Mesenchymal stem cell (in vitro differentiated cells and primary cell): Measurements from ENCODE around the gene LYSMD1.

ENCODE experiments used
- DNase-seq: peaks from one replicate; pipeline ENCODE4 v3.0.0-alpha.2; 2013
- H2AFZ ChIP-seq: one replicate; pipeline ENCODE4 v1.6.1; 2013; ENCODE audit warnings: low read depth, mild to moderate bottlenecking, control low read depth, inconsistent platforms, low read length, moderate library complexity
- H2AK5ac ChIP-seq: 2 replicates; pipeline ENCODE4 v1.6.1; 2013; ENCODE audit warnings: low read length, moderate library complexity, mild to moderate bottlenecking, inconsistent platforms; ENCODE audit not compliant: severe bottlenecking
- H2BK120ac ChIP-seq: one replicate; pipeline ENCODE4 v1.6.1; 2013; ENCODE audit warnings: low read depth, mild to moderate bottlenecking, inconsistent platforms, low read length, moderate library complexity
- H2BK12ac ChIP-seq, 2 experiments: one replicate each; pipeline ENCODE4 v1.6.1; 2013; ENCODE audit warnings: inconsistent platforms in 2 of 2, low read length in 2 of 2, mild to moderate bottlenecking in 2 of 2, moderate library complexity in 2 of 2, control low read depth in 1 of 2
- H2BK15ac ChIP-seq: one replicate; pipeline ENCODE4 v1.6.1; 2013; ENCODE audit warnings: mild to moderate bottlenecking, low read depth, inconsistent platforms; ENCODE audit not compliant: poor library complexity, severe bottlenecking
- H2BK5ac ChIP-seq: 2 replicates; pipeline ENCODE4 v1.6.1; 2013; ENCODE audit warnings: low read depth, mild to moderate bottlenecking, low read length, control low read depth, inconsistent platforms; ENCODE audit not compliant: poor library complexity, severe bottlenecking
- H3K14ac ChIP-seq, 2 experiments: one replicate each; pipeline ENCODE4 v1.6.1; 2013; ENCODE audit warnings: inconsistent platforms in 2 of 2, low read length in 2 of 2, control low read depth in 1 of 2, mild to moderate bottlenecking in 1 of 2, moderate library complexity in 1 of 2
- H3K18ac ChIP-seq, 2 experiments: one replicate each; pipeline ENCODE4 v1.6.1; 2013; ENCODE audit warnings: inconsistent platforms in 2 of 2, low read length in 2 of 2, control low read depth in 1 of 2, low read depth in 1 of 2, mild to moderate bottlenecking in 1 of 2
- H3K23ac ChIP-seq, 2 experiments: one replicate each; pipeline ENCODE4 v1.6.1; 2013; ENCODE audit warnings: inconsistent platforms in 2 of 2, low read length in 2 of 2, mild to moderate bottlenecking in 2 of 2, moderate library complexity in 2 of 2, control low read depth in 1 of 2
- H3K27ac ChIP-seq: 2 replicates; pipeline ENCODE4 v1.5.1; 2013; ENCODE audit warnings: mild to moderate bottlenecking, moderate library complexity, low read length, control low read depth, inconsistent platforms; ENCODE audit not compliant: poor library complexity, severe bottlenecking
- H3K27me3 ChIP-seq, 2 experiments: 2 replicates each; pipeline versions ENCODE4 v1.6.1 to v1.7.0; 2013; ENCODE audit warnings: low read length in 2 of 2, mild to moderate bottlenecking in 2 of 2, moderate library complexity in 2 of 2, control low read depth in 1 of 2, inconsistent platforms in 1 of 2; ENCODE audit not compliant: control insufficient read depth in 1 of 2, insufficient read depth in 1 of 2
- H3K36me3 ChIP-seq, 2 experiments: 2 replicates each; pipeline versions ENCODE4 v1.6.1 to v1.7.0; 2013; ENCODE audit warnings: low read length in 2 of 2, control low read depth in 1 of 2, inconsistent platforms in 1 of 2, low read depth in 1 of 2, mild to moderate bottlenecking in 1 of 2; ENCODE audit not compliant: insufficient read depth in 2 of 2, control insufficient read depth in 1 of 2
- H3K4ac ChIP-seq, 2 experiments: one replicate each; pipeline ENCODE4 v1.6.1; 2013; ENCODE audit warnings: inconsistent platforms in 2 of 2, low read length in 2 of 2, mild to moderate bottlenecking in 2 of 2, moderate library complexity in 2 of 2, control low read depth in 1 of 2, low read depth in 1 of 2
- H3K4me1 ChIP-seq: 2 replicates; pipeline ENCODE4 v1.6.1; 2013; ENCODE audit warnings: low read depth, low read length, control low read depth; ENCODE audit not compliant: control insufficient read depth, insufficient read depth
- H3K4me2 ChIP-seq: 2 replicates; pipeline ENCODE4 v1.6.1; 2013; ENCODE audit warnings: low read length, mild to moderate bottlenecking, inconsistent platforms; ENCODE audit not compliant: poor library complexity, severe bottlenecking
- H3K4me3 ChIP-seq, 2 experiments: 2 replicates each; pipeline versions ENCODE4 v1.5.1 to v1.7.0; 2013; ENCODE audit warnings: low read length in 2 of 2, mild to moderate bottlenecking in 2 of 2, control low read depth in 1 of 2, low read depth in 1 of 2; ENCODE audit not compliant: insufficient read depth in 1 of 2
- H3K79me1 ChIP-seq: replicated peaks from 2 replicates; pipeline ENCODE4 v1.6.1; 2013; ENCODE audit warnings: mild to moderate bottlenecking, control low read depth, low read length, inconsistent platforms; ENCODE audit not compliant: poor library complexity, severe bottlenecking
- H3K9ac ChIP-seq: 2 replicates; pipeline ENCODE4 v1.7.0; 2013; ENCODE audit warnings: mild to moderate bottlenecking, low read length, moderate library complexity
- H3K9me3 ChIP-seq: 2 replicates; pipeline ENCODE4 v1.7.0; 2013; ENCODE audit warnings: mild to moderate bottlenecking, low read length; ENCODE audit not compliant: control insufficient read depth
- H4K8ac ChIP-seq: one replicate; pipeline ENCODE4 v1.6.1; 2013; ENCODE audit warnings: inconsistent platforms, mild to moderate bottlenecking, low read length, moderate library complexity
- H4K91ac ChIP-seq: one replicate; pipeline ENCODE4 v1.6.1; 2013; ENCODE audit warnings: mild to moderate bottlenecking, low read length, inconsistent platforms
- WGBS: methylation state at CpG from one replicate; pipeline ENCODE4 v1.1.7; 2013; ENCODE audit warnings: mixed read lengths; 5-methylcytosine and 5-hydroxymethylcytosine counted together

LYSMD1 gene

GRCh38 chr1:151130987-151131586 lies 34.6 kb downstream of the LYSMD1 start:
- peak overlapping the region in 1 of 2 experiments; percentile 50 for H3K18ac ChIP-seq
- H3K4me3 ChIP-seq: peak overlapping the region in 1 of 2 experiments; percentile 67
- peak overlapping the region; percentile 57 for H3K9ac ChIP-seq
- no peak overlapping the region for H4K91ac ChIP-seq
- H3K14ac ChIP-seq: no peak overlapping the region
- no peak overlapping the region for H3K27ac ChIP-seq
- no peak overlapping the region for H3K4ac ChIP-seq
- H2AFZ ChIP-seq: peak overlapping the region; percentile 89
- no peak overlapping the region for H2BK15ac ChIP-seq
- H3K36me3 ChIP-seq: peaks cover 7 to 41% of the 10 kb centered on the region in 2 experiments
- DNase-seq: peak; percentile 79
- H3K9me3 ChIP-seq: no peaks in the 10 kb centered on the region
- H2BK5ac ChIP-seq: no peak overlapping the region
- H3K79me1 ChIP-seq: no peaks in the 10 kb centered on the region
- peak overlapping the region; percentile 64 for H4K8ac ChIP-seq
- H3K23ac ChIP-seq: peak overlapping the region in 1 of 2 experiments; percentile 6
- H3K4me1 ChIP-seq: peaks cover 7% of the 10 kb centered on the region
- no peak overlapping the region for H3K4me2 ChIP-seq
- H2BK120ac ChIP-seq: no peak overlapping the region
- WGBS: 14% methylated on average over 45 of the region's 45 CpGs
- no peak overlapping the region for H2BK12ac ChIP-seq
- no peak overlapping the region for H2AK5ac ChIP-seq
- H3K27me3 ChIP-seq: peaks cover 0 to 25% of the 10 kb centered on the region in 2 experiments

GRCh38 chr1:151128800-151129199 lies 36.9 kb downstream of the LYSMD1 start:
- H4K91ac ChIP-seq: no peak overlapping the region
- no peak overlapping the region for H3K4me2 ChIP-seq
- H3K36me3 ChIP-seq: peaks cover 9 to 20% of the 10 kb centered on the region in 2 experiments

GRCh38 chr1:151124763-151125403 lies 40.8 kb downstream of the LYSMD1 start:
- no peak for DNase-seq
- WGBS: 100% methylated on average over 2 of the region's 5 CpGs

More at GRCh38 chr1:151128800-151129199, 36.9 kb downstream of the LYSMD1 start:
- Histone ChIP-seq H2AK5ac (no peak overlapping the region), H3K14ac (no peak overlapping the region), H3K18ac (no peak overlapping the region), H3K9ac (no peak overlapping the region), H3K79me1 (no peaks in the 10 kb centered on the region), H2BK15ac (no peak overlapping the region), H2BK120ac (no peak overlapping the region), H4K8ac (no peak overlapping the region), H2AFZ (no peak overlapping the region), H3K9me3 (no peaks in the 10 kb centered on the region), H3K4ac (no peak overlapping the region), H2BK12ac (no peak overlapping the region), H3K4me1 (peaks cover 7% of the 10 kb centered on the region), H3K27ac (no peak overlapping the region), H3K23ac (no peak overlapping the region), H3K4me3 (no peak overlapping the region), H2BK5ac (no peak overlapping the region), H3K27me3 (peaks cover 0 to 25% of the 10 kb centered on the region in 2 experiments)
- 66% methylated on average over 6 of the region's 6 CpGs for WGBS
- DNase-seq: no peak

DNA sequence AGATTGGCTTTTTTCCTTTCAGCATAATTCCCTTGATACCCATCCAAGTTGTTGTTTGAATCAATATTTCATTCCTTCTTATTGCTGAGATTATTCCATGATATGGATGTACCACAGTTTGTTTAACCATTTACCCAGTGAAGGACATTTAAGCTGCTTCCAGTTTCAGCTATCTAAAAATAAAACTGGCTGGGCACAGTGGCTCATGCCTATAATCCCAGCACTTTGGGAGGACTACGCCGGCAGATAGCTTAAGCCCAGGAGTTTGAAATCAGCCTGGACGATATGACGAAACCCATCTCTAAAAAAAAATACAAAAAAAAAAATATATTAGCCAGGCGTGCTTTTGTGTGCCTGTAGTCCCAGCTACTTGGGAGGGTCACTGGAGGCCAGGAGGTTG lies 51.8 kb downstream of the LYSMD1 start:
- no peak overlapping the region for H4K8ac ChIP-seq
- H3K4me3 ChIP-seq: no peak overlapping the region
- H2BK15ac ChIP-seq: no peak overlapping the region
- H3K9ac ChIP-seq: no peak overlapping the region
- H3K36me3 ChIP-seq: peaks cover 0 to 19% of the 10 kb centered on the region in 2 experiments
- no peak overlapping the region for H2AFZ ChIP-seq
- no peak overlapping the region for H3K14ac ChIP-seq
- H3K27me3 ChIP-seq: no peaks in the 10 kb centered on the region
- no peak overlapping the region for H2AK5ac ChIP-seq
- no peak overlapping the region for H3K27ac ChIP-seq
- no peak overlapping the region for H2BK12ac ChIP-seq
- no peak overlapping the region for H3K4ac ChIP-seq
- no peak for DNase-seq
- H3K4me1 ChIP-seq: no peaks in the 10 kb centered on the region
- WGBS: 100% methylated on average over 2 of the region's 5 CpGs
- no peaks in the 10 kb centered on the region for H3K9me3 ChIP-seq
- H2BK5ac ChIP-seq: no peak overlapping the region
- no peak overlapping the region for H3K23ac ChIP-seq
- H3K18ac ChIP-seq: no peak overlapping the region
- H2BK120ac ChIP-seq: no peak overlapping the region
- no peak overlapping the region for H3K4me2 ChIP-seq
- no peak overlapping the region for H4K91ac ChIP-seq
- no peaks in the 10 kb centered on the region for H3K79me1 ChIP-seq

More at GRCh38 chr1:151124763-151125403, 40.8 kb downstream of the LYSMD1 start:
- Histone ChIP-seq H4K91ac (no peak overlapping the region), H2BK12ac (no peak overlapping the region), H3K27ac (no peak overlapping the region), H2BK15ac (no peak overlapping the region), H3K4me2 (no peak overlapping the region), H3K27me3 (peaks cover 0 to 4% of the 10 kb centered on the region in 2 experiments), H3K4me3 (no peak overlapping the region), H3K23ac (no peak overlapping the region), H4K8ac (no peak overlapping the region), H3K36me3 (peaks cover 0 to 9% of the 10 kb centered on the region in 2 experiments), H3K18ac (no peak overlapping the region), H3K4me1 (no peaks in the 10 kb centered on the region), H3K14ac (no peak overlapping the region), H3K9me3 (no peaks in the 10 kb centered on the region), H2AK5ac (no peak overlapping the region), H3K4ac (no peak overlapping the region), H2BK120ac (no peak overlapping the region), H3K79me1 (no peaks in the 10 kb centered on the region), H2AFZ (no peak overlapping the region), H3K9ac (no peak overlapping the region), H2BK5ac (no peak overlapping the region)
